ENCODE data around the gene EVL.

EVL gene

DNA sequence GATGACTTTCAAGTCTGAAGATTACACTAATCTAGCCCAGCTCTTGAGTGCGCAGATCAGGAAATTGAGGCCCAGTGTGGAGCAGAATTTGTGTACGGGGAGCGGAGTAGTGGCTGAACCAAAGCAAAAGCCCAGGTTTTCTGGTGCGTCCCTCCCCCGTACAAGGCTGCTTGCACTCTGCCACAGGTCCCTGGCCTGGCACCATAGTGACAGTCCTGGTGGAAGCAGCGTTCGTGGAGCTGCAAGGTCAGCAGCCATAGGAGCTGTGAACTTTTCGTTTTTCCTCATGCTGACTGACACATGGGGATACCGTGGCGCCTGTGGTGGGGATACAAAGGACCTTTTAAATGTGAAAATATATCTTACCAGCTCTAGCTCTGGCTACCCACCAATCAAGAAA lies 1.7 kb downstream of the EVL start:
- peak; percentile 44 to 58 (median 56) for DNase-seq

DNA sequence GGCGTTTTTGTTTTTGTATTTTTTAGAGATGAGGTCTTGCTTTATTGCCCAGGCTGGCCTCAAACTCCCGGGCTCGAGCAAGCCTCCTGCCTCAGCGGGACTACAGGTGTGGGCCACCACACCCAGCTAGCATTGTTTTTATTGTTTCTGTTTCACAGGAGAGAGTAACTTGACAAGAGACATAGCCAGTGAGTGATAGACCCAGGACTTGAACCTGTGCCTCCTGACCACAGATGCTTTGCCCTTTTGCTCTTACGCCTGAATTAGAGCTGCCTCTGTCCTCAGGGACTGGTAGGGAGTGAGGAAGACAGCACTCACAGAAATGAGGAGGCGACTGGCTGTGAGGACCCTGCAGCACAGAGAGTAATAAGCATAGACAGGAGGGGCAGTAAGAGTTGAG lies 2.3 kb downstream of the EVL start:
- no peak for DNase-seq

DNA sequence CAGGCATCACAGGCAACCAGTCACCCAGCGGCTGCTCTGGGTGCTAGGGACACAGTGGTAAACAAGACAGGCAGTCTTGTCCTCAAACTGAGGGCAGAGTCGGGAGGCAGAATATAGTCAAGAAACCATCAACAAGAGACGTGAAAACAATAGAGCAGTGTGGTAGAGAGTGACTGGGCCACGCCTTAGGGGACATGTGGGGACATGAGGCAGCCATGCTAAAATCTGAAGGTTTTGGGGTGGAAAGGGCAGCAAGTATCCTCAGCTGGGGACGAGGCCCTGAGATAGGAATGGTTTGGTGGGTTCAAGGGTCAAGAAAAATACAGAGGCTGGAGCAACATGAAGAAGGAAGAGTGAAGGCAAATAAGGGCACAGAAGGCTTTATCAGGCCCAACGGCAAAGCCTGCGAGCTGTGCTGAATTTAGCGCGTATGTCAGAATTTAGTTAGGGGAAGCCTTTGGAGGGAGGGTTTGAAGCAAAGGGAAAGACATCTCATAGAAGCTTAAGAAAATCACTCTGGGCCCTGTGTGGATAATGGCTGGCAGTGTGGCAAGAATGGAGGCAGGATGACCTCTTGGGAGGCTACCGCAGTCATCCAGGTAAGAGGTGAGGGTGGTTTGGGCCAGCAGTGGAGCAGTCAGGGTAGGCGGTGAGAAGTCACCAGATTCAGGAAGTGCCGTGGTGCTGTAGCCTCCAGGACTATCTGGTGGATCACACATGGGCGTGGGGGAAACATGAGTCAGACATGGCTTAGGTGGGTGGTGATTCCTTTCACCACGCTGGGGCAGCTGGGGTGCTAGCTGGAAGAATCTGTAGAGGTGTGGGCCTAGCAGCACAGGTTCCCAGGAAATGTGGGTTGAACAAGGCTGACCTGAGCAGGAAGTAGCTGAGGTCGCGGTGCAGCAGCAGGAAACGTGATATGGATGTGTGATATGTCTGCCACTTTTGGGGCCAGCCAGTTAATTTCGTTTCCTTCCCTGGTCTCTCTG lies 3.0 kb downstream of the EVL start:
- peak; percentile 88 to 94 (median 91) for DNase-seq

DNA sequence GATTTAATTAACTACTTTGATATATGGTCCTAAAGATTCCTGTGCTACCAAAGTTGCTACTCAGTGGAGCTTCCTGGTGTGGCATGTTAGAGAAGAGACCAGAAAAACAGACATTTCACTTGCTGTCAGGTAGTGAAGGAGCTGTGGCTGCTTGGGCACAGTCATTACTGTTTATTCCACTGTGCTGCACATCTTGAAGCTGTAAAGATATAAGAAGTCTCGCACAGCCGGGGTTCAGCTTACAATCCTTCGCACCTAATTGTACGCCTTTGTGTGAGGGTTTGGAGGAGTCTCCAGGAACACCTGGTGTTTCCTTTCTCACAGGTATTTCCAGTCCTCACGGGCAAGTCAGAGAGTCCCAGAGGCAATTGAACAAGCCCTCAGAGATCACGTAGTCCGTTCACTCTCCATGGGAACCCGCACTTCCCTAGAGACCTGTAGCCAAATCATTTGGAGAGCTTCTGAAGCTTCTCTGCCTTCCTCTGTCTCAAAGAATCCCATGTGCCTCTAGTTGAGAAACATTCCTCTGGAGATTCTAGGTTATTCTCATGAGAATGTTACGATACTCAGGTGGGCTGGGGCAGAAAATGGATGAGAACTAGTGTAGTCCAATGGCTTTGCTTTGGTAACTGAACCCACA lies 4.1 kb downstream of the EVL start:
- peak in 1 of 4 experiments; percentile 28 for DNase-seq

DNA sequence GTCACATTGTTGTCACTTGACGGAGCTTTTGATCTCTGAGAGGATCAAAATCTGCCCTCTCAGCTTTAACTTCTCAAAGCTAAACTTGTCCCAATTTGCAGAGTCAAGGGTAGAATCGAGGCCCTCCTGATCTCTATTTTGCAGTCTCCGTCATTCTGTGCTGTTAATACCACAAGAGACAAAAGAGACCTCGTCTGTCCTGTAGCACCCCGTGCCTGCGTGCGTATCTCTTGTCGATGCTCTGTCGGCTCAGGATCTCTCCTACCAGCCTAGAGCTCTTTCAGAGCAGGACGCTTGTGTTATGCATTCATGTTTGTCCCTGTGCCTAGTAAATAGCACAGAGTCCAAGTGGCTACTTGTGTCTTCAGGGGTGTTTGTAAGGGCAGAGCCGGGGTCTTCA lies 5.1 kb downstream of the EVL start:
- no peak for DNase-seq

DNA sequence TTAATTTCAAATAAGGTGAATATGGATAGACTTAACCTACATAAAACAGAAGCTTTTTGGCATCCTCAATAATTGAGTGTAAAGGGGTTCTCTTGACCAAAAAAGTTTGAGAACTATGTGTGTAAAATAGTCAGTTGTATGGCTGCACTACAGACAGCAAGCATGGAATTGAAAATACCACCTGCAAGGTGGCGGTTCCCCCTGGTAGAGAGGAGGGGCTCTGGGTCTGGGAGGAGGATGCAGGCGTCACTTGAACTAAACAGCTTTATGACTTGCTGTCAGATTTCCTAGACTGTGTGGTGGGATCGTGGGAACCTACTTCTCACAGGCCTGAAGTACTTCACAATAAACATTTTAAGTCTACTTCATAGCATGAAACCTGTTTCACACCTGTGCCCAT lies 6.3 kb downstream of the EVL start:
- no peak for DNase-seq

DNA sequence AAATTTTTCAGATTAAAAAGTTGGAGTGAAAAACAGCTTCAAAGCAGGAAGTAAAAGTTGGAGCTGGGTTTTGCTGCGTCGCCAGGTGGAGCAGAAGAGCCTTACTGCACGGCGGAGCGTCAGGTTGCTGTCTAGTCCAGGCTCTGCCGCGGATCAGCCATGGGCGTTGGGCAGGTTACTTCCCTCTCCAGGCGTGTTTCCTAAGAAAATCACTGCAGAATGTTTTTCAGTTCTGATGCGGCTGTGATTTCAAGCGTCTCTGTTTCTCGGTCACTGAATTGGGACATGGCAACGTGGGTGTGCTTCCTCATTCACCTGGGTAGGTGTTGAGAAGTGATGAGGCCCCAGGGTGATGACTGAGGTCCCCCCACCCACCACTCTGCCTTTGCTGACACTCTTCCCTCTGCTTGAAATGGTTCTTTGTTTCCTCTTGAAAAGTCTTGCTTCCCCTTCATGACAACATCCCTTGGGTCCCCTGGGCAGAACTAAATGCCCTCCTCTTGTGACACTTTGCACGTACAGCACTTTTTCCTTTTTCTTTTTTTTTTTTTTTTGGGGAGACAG lies 7.6 kb downstream of the EVL start:
- peak; percentile 90 to 98 (median 94) for DNase-seq

DNA sequence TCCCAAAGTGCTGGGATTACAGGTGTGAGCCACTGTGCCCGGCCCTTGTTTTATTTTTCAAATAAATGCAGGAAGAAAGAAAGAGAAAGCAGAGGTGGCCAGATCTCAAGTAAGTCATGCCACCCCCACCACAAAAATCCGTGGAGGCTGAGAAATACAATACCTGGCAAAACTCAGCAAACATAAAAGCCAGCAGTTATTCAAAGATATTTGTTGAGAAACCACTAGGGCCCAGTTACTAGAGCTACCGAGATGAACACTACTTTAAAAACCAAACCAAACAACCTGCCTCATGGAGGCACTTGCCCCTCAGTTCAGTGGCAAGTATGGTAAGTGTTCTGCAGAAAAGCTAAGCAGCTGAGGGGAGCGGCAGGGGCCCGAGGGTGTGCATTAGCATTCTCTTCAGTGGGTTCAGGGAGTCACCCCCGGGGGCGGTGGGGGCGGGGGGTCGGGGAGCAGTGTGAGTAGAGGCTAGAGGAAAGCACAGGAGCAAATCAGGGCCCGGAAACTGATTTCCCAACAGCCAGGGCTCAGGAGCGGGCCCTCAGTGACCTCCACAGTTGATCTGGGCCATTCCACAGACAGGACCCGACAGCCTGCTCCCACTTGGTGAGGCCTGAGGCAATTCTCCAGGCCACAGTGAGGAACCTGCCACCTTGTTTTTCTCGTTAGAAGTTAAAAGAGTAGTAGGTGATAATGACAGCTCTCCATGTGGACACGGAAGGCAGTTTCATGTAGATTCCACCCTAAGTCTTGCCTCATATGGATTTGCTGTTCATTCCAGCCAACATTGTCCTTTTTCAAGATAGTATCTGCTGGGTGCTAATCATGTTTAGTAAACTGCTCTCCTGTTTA lies 8.6 kb downstream of the EVL start:
- DNase-seq, result peak; percentile 62 to 76 (median 75)

DNA sequence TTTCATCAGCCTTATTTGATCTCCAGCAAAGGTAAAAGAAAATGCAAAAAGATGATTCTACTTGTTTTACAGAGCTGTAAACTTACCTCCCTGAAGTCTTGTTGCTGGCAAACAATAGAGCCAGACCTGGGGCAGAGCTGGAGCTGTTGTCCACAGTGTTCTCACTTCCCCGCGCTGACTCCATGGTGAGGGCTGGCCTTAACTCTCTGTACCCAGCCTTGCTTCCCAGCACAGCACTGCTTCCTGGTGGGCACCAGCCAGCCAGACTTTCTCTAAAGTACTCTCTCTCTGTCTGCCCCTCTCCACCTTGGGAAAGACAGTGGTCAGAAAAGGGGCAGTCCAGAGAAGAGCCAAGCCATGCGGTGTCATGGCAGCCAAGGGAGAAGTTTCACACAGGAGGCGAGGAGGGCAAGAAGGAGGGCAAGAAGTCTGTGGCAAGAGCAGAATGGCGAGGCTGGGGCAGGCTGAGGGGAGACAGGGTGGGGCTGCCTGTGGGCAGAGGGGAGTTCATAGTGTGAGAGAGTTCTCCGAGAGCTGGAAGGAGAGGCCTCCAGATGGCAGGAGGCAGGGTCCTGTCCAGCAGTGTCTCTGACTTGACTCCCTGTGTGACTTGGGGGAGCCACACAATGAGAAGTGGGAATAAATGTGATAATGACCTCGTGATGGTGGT lies 9.3 kb downstream of the EVL start:
- DNase-seq, result peak in 2 of 4 experiments; percentile 0 to 31

DNA sequence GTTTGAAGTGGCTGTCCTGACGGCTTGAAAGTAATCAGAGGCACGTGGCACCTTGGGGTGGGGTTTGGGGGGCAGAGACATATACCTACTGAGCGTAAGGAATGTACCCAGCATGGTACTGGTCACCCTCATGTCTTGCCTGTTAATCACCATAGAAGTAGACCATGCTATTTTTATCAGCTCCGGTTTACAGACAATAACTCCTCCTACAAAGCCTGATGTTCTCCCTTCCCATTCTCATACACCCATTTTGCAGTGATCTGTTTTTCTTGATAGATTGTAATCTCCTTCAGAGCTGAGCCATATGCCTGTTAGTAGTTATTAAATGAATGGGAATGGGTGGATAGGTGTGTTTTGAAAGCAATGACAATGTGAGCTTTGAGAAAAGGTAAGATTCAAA lies 10.5 kb downstream of the EVL start:
- DNase-seq, result no peak

DNA sequence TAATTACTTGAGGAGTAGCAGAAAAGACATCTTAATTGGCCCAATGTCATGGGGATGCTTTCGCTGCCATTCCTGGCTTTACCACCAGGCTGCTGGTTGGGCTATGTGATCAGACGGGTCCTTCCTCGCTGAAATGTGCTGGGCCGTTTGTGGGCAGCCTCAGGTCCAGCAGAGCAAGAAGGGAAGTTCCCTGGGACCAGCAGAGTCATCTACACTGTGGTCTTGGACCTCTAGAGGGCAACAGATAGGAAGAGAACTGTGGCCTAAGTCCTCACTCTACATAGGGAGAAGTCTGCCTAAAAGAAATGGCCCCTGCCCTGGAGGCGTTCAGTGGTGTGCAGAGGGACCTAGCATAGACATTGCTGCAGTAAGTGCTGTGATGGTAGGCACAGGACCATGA lies 10.9 kb downstream of the EVL start:
- peak; percentile 90 to 97 (median 95) for DNase-seq

DNA sequence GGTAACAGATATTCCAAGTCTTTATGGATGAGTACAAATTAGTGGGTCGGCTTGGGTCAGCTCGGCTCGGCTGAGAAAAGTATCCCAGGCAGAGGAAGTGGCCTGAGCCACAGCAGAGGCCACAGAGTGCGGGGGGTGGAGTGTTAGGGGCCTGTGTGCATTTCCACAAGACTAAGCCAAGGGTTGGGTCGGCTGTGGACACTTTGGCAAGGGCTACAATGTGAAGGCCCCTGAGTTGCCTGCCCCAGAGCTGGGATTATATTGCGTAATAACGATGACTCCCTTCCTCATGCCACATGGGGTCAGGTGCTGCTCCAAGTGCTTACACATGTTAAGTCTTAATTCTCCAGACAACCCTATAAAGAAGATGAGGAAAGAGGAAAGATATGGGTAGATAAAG lies 11.4 kb downstream of the EVL start:
- DNase-seq, result peak; percentile 81 to 93 (median 88)

DNA sequence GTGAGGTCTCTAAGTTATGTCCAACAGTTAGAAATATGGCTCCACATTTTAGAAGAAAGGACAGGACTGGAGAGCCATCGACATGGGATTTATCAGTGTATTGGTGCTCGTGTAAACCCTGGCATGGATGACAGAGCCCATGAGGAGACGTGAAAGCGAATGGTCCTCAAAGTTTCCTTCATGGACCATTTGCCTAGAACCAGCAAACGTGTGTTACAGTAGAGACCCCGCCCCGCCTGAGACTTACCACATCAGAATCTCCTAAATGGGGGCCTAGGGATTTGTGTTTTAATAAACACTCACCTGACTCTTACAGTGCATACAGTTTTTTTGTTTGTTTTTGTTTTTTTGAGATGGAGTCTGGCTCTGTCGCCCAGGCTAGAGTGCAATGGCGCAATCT lies 12.2 kb downstream of the EVL start:
- no peak for DNase-seq

DNA sequence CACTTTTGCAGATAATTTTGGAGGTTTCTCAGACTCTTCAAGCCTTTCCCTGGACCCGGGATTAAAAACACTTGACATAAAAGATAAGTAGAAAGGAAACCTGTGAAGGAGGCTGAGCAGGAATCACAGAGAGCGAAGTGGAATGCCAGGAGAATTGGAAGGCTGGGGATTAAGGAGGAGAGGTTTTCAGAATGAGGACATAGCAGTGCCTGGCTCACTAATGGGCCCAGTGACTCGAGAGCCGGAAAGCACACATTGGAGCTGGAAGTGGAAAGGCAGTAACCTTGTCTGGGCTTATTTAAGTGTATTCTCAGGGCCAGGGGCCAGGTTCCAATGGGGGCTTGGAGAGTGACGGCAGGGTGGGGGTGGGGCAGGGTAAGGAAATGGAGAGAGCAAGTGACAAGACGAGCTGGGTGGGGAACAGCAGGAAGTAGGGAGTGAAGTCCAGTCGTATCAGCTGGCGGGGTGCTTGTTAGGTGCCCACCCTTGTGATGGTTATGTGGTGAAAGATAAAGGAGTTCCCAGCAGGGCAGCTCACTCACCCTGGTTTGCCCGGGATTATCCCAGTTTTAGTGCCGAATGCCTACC lies 13.1 kb downstream of the EVL start:
- DNase-seq, result no peak

DNA sequence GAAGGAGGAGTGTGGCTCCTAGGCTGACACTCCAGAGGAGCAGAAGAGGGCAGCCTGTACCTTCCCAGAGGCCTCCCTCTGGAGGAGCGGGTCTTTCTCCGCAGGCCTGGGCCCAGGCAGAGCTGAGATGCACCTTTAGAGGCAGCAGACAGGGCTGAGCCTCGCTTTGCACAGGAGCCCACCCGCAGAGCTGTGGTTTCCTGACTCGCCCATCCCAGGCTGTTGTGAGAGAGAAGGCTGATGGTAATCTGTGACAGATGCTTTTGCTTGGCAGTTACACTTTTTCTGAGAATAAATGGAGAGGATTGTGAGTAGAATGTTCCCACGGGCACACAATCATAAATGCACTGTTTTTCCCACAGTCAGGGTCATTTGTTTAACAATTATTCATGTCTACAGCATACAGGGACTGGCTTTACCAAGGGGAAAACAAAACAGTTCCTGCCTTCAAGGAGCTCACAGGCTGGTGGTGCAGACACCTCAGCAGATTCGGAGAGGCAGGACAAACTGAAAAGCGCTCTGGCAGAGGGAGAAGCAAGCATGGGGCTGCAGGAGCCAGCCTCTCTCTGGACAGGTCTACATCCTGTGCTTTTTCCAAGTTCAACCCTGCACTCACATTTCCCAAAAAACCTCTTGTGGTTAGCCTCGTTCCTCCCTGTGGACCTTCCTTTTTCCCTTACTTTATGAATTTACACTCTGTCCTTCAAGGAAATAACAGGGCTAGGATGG lies 13.9 kb downstream of the EVL start:
- DNase-seq, result no peak

DNA sequence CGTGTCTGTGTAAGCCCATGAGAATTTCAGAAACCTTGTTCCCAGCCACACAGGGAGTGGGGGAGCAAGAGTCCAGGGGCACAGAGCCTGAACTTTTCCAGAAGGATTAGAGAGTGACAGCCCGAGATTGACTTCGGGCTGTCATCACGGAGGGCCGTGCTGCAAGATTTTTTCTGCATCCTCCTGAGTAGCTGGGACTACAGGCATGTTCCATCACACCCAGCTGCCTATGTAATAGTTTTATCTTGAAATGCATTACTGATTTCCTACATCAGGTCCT lies 14.4 kb downstream of the EVL start:
- no peak for DNase-seq

DNA sequence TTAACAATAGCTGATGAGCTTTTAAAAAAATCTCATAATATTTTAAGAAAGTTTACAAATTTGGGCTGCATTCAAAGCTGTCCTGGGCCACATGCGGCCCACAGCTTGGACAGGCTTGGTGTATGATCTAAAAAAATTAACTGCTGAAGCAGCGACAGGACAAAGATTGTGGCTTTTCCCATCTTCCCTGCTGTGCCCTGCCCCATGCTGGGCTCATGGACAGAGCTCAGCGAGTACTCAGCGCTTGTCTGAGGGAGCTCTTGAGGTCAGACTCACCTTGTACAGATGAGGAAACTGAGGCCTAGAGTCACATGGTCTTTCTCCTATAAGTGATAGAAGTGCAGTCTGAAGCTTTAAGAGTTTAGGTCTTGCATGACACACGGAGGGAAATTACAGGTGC lies 15.0 kb downstream of the EVL start:
- no peak for DNase-seq

DNA sequence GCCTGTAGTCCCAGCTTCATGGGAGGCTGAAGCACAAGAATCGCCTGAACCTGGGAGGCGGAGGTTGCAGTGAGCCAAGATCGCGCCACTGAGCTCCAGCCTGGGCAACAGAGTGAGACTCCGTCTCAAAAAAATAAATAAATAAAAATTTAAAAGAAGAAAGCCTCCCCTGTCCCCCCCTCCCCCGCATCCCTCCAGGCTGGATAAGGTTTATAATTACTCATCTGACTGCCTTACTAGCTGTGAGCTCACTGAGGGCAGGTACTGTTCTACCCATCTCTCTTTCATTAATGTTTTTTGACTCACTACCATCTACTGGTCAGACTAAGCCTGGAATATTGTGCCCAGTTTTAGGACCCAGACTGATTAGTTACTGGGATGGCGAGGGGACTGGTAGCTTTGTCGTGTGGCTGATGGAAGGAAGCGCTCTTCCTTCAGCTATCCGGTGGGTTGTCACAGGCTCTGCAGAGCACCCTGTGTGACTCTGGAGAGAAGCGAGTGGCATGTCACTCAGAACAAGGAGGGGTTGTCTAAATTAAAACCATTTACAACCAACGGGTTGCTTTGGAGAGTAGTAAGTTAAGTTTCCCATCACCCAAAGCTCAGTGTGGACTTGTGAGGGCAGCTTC lies 16.9 kb downstream of the EVL start:
- no peak for DNase-seq

DNA sequence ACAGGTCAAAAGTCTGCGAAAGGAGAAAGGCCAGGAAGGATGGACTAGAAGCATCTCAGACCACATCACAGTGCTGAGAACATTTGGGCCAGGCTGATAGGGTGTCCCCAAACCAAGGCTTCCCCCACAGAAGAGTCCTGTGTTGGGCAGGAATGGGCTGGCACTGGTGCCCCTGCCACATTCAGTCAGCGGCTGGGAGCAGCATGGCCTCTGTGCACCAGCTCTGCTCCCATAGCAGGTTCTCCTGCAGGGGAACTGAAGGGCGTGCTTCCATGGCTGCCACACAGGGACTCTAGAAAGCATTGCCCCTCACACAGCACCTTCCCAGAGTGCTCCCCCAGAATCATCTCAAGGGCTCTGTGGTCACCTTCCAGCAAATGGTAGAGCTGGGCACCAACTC lies 17.5 kb downstream of the EVL start:
- DNase-seq, result no peak

DNA sequence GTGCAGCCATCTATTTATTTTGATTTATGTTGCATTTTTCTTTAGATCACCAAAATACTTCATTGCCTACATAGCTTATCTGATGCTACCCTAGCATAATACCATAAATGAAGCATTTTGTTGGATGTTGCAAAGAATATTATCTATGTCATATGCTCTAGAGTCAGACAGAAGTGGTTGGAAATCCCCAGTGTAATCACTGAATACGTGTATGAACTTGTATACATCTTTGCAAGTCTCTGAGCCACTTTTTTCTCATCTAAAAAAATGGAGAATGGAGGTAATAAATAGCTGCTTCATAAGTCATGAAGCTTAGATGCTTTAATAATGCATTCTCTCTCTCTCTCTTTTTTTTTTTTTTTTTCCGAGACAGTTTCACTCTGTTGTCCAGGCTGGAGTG lies 18.5 kb downstream of the EVL start:
- peak in 1 of 4 experiments; percentile 28 for DNase-seq

DNA sequence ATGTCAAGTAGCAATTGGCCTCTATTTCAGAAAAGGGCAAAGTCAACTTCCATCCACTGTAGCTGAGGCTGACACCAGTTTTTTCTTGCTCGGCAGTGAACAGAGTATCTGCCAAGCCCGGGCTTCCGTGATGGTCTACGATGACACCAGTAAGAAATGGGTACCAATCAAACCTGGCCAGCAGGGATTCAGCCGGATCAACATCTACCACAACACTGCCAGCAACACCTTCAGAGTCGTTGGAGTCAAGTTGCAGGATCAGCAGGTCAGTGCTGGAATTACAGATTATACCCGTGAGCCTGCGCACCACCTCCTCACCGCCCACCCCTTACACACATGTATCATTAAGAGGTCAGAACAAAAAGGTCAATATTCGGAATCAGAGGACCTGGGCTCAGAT lies 19.4 kb downstream of the EVL start:
- DNase-seq, result no peak
